HG02938 (cell line): ENCODE results near the gene XIRP1.

Experiments
- ATAC-seq: cut with Tn5 transposase; IDR thresholded peaks from one replicate; pipeline ENCODE4 v1.9.1; 2021; ENCODE audit warnings: mild to moderate bottlenecking, moderate library complexity; ENCODE audit not compliant: unreplicated experiment

XIRP1 gene

DNA sequence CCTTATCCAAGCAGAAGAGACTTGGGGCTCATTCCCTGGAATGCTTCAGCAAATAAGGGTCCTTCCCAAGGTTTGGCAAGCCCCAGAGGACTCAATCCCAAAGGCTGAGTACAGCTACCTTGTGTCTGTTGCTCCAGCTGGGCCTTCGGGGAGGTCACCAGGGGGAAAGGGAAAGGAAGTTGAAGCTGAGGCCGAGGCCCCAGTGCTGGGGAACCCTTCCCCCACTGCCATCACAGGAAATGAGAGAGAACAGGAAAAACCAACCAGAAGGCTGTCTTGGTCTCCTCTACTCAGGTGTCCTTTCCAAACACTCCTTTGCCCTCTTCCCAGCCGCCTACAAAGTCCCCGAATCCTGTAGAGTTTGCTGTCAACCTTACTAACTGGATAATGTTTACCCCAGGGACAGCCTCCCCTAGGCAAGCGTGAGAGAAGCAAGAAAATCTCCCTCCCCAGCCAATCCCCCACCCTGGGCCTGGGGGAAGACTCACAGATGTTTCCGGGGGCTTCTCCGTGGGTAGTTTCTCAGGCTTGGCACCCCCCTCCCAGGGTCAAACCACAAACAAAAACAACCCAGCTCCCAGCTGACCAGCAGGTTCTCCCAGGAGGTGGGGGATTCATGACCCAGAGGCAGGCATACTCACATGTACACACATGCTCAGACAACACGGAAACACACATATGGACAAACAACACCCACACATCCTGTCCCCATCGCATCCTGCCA lies 44.5 kb downstream of the XIRP1 start:
- peak; percentile 27 for ATAC-seq

DNA sequence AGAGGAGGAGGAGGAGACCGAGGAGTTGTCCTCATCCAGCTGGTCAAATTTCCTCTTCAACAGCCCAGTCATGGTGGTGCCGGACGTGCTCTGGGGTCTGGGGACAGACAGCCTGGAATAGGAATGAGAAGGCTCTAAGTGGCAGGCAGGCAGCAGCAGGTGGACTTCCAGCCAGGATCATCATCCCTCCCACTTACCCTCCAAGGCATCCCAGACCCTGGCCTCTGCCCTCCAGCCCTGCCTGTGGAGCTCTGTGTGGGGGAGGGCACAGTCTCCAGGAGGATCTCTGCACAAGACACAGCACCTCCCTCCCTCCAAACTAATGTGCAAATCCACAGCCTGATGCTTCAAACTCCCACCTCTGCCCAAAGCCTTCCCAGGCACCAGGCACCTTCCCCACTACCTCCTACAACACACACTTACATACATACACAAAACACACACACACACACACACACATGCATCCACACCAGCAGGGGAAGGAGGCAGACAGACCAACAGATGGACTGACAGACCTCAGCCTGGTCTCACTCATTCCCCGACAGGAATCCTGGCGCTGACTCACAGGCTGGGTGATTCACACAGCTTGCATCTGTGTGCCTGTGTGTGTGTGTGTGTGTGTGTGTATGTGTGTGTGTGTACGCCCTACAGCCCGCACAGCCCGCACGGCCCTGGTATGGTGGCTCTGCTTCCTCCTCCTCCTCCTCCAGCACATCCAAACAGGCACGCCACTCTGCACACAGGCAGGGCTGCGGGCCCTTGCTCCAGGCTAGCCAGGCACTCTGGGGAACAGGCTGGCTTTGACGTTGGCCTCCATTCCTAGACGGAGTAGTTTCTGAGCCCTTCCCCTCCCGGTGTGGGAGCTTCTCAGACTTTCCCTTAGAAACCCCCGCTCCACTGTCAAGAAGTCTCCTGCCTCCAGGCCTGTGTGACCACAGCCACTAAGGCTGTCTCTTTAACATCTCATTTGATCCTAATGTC lies 45.5 kb downstream of the XIRP1 start:
- no peak for ATAC-seq

DNA sequence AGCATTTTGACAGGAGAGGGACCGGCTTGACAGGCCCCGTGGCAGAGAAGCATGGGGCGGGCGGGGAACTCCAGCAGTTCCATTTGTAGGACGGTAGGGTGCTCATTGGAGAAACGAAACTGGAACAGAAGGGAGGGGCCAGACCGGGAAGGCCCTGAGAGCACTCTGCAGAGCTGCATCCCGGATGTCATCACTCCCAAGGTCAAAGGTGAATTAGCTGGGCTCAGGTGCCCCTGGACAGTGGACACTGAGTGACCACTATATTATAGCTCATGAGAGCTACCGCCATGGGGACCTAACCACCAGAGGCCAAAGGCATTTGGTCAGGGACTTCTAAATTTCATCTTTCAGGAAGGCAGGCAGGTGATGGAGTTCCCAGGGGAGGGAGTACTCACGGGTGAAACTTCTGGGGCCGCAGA lies 46.3 kb downstream of the XIRP1 start:
- ATAC-seq = no peak

DNA sequence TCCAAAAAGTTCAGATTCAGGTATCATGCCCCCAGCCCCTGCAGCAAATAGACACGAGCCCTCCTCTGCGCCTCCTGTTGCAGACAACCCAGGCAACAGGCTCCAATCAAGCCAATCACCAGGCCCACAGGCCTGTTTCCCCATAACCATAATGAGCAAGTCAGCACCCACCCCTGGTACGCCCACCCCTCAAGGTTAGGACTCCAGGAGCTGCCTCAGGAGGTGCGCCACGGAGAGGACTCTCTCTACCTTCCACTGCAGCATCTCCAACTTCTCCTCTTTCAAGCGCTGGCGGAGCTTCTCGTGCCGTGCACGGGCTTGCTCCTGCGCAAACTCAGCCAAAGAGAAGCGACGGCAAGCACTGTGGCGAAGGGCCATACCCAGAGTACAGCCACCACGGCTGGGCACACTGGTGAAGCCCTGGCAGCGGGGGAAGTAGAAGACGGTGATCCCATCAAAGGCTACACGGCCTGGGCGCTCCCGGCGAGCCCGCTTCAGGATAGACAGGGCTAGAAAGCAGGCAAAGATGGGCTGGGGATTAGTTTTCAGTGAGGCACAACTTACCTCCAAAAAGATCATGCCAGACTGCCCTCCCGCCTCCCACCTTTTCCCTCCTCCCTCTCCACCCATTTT lies 47.5 kb downstream of the XIRP1 start:
- no peak for ATAC-seq

DNA sequence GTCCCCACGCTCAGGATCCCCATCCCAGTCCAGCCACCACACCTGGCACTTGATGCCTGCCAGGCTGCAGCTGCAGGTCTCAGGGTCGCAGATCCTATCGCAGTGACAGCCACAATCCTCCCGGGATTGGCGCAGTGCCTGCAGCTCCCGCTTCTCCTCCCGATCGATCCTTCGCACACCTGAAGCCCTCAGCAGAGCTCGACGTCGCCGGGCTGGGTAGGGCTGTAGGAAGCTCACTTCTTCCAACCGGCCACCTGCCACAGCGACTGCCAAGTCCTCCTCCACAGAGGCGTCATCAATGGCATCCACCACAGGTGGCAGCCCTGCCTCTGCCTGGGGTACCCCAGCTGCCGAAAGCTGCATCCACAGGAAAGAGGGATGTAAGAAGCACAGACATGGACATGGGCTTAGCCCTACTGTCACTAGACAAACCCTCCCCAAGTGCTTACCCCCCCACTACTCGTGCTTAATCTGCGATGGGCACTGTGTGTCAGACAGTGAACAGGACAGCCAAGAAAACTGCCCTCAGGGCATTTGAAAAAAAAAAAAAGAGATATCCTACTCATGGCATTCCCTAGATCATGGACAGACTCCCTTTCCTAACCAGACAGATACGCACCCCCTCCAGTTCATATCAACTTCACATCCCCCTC lies 48.2 kb downstream of the XIRP1 start:
- no peak for ATAC-seq

DNA sequence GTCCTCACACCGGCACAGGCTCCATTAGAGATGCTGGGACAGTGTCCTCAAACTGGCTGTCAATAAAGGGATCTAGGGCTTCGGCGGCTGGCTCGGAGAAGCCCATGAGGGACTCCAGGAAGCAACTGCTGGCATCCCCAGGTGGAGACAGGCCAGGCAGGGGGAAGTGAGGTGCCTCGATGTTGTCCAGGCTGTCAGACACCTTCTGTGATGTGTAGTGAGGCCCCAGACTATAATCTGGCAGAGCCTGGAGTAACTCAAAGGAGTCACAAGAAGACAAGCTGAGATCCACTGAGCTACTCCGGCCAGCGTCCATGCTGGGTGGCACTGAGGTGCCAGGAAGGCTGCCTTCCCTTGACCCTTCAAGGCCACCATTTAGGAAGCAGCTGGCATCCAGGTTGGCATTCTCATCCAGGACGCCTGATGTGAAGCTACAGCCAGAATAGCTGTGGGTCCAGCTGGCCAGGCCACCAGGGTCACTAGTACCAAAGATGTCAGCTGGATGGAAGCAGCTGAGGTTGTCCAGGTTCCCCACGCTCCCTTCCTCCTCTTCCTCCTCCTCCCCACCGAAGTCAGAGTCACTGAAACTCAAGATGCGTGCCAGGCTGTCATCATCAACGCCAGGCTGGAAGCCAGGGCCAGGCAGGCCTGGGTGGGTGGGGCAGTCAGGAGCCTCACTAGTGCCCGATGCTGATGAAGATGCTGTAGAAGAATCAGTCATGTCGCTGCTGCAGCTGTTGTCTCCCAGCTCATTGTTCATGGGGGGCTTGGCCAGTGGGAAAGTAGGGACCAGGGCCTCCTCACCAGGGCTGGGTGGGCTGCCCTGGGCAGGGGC lies 49.1 kb downstream of the XIRP1 start:
- ATAC-seq = no peak

DNA sequence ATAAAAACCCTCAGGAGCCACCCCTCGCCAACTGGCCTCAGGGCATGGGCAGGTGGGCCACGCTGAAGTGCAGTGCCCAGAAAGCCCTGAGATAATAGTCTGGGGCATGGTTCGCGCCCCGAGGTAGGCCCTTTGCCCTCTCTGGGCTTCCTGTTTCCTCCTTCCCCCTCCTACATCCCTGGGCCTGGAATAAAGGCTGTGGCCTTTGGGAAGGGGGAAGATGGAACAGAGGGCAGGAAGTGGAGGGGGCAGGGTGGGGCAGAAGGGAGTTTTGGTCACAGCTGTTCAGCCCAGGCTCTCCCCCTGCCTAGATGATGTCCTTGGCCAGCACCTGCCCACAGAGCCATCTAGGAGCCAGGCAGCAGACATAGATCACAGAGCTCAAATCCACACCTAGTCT lies 50.3 kb downstream of the XIRP1 start:
- ATAC-seq = no peak

DNA sequence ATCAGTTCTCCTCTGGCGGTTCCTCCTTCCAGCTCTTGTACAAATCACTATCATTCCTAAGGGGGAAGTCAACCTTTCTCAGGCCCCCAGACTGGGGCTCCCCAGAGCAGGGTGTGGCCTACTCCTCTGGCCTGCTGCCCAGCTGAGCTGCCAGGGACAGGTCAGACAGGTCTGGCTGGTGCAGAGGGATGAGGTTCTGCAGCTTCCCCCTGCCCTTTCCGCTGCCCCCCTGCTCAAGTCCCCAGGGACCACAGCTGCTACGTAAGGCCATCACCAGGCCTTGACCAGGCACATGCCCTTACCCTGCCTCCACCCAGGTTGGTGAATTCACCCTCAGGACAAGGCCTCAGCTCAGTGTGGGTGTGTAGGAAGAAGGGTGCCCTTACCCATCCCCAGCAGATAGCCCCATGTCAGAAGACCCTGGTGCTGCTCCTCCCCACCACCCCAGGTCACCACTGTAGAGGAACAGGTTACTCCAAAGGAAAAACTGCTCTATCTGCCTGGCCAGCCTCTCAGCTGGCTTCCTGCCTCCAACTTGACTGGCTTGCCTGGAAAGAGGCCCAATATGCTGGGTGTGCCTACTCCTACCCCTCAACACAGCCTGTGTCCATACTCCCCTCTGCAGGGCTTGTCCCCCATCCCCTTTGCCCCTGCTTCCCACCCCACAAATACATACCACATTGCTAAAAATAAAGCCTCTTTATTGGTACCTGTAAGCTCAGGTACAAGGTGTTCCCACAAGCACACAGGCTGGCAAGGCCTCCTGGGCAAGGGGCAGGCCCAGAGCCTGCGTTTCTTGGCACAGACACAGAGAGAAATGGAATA lies 51.0 kb downstream of the XIRP1 start:
- no peak for ATAC-seq

DNA sequence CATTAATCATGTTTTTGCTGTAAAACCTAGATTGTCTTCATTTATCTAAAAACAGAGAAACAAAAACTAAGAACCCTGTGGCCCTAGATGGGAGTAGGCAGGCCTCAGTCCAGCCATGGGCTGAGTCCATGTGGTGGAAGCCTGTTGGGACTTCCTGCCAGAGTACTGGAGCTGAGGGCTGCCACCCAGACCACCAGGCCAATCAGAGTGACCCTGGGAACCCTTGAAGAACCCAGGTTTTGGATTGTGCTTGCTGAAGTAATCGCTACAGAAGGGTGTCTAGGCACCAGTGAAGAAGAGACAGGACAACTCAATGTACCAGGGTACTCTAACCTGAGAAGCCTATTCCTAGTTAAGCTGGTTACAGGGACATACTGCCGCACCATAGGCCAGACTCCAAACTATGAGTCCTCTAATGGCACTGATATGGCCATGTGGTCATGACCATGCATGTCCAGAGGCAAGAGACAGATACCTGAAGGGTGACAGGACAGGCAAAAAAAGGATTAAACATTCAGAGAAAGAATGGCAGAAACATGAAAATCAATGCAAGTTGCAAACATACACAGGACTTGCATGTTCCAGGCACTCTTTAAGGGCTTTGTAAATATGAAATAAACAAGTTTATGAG lies 51.9 kb downstream of the XIRP1 start:
- no peak for ATAC-seq

DNA sequence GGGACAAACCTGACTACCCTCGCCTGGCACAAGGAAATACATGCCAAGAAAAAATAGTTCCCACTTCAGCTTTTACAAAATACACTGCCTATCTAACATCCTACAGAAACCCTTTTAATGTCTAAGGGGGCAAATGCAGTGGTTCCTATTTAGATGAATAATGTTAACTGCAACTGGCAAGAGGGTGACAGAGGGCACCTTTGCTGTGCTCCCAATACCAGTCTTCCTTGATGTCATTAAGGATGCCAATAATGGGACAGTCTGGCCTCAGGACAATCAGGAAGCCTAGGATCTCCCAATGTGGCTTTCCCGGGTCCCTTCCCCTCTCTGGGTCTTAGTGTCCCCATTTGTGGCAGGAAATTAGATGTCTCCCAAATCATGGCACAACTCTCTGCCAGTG lies 53.0 kb downstream of the XIRP1 start:
- ATAC-seq = no peak

DNA sequence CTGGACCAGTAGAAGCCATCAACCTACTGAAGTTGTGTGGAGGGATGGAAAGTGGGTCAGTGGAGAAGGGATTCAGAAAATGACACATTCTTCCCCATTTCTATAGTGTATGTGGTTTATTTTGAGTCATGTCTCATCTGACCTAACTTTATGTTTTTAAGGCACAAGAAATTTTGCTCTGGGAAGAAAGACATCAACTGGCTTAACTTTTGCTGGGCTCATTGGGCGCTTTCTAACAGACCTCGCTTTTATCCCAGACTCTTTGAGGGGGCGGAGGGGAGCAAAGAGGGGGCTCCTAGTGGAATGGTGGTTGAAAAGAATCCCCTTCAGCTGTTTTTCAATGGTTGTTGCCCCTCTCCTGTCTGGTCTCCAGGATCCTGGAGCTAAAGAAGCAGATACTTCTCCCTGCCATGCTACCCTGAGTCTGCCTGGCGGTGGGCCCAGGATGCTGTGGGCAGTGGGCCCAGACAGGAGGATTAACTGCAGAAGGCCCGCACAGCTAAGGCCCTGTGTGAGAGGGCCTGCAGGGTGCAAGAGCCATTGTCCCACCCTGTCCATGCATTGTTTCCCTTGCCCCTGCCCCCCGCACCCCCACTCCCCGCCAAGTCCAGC lies 53.5 kb downstream of the XIRP1 start:
- ATAC-seq = no peak

DNA sequence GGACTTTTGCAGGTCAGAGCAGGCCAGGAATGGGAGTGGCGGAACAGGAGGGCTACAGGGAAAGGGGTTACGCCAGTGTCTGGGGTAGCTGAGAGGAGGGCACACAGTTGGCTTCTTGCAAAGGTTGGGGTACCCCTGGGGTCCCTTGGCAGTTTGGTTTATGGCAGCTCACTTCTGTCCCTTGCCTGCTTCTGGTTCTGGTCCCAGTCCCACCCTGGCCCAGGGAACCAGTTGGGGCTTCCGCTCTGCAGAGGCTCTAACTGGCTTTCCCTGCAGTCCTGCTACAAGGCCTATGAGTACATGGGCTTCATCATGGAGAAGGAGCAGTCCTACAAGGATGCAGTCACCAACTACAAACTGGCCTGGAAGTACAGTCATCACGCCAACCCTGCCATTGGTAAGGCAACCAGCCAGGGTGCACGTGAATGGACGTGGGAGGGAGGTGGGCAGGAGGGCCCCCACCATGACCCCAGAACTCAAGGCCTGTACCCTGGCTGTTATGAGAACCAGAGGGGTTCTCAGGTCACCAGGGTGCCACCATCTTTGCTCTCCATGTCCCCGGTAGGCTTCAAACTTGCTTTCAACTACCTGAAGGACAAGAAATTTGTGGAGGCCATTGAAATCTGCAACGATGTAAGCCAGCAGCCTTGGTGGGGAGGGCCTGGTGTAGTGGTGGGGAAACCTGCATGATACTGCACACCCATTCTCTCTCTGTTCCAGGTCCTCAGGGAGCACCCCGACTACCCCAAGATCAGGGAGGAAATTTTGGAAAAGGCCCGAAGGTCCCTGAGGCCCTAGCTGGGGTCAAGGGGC lies 54.2 kb downstream of the XIRP1 start:
- ATAC-seq = no peak

DNA sequence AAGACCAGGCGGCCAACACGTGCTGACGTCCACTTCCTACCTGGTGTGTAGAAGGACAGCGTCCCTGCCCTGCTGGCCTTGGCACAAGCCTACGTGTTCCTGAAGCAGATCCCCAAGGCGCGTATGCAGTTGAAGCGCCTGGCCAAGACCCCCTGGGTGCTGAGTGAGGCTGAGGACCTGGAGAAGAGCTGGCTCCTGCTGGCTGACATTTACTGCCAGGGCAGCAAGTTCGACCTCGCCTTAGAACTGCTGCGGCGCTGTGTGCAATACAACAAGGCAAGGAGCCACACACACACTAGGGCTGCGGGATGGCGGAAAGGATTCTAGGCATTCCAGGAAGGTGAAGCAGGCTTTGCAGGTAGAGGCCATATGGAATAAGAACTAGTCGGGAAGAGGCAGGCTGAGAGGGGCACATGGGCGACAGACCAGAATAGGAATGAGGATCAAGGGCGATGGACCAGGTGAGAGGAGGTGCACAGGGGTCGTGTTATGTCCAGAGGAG lies 54.9 kb downstream of the XIRP1 start:
- ATAC-seq = no peak

DNA sequence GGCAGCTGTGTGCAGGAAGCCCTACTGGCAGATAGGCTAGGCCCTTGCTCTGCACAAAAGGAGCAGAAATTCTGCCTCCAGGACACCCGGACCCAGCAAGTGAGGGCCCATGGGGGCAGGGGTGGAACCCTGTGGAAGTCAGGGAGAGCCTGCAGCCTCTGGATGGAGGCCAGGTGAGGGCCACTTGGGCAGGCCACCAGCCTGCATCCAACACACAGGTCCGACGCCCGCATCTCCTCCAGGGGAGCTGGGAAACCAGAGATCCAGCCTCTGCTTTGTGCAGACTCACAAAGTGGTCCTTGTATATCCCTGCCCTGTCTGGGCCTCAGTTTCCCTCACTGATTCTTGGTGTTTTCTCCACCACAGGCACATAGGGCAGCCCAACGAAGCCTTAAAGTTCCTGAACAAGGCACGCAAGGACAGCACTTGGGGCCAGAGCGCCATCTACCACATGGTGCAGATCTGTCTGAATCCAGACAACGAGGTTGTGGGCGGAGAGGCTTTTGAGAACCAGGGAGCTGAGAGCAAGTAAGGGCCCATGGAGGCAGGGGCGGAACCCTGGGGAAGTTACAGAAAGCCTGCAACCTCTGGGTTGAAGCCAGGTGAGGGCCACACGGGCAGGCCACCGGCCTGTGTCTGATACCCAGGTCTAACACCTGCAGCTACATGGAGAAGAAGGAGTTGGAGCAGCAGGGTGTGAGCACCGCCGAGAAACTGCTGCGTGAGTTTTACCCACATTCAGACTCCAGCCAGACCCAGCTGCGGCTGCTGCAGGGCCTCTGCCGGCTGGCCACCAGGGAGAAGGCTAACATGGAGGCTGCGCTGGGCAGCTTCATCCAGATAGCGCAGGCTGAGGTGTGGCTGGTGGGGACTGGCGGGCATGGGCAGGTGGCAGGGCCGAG lies 55.6 kb downstream of the XIRP1 start:
- no peak for ATAC-seq

DNA sequence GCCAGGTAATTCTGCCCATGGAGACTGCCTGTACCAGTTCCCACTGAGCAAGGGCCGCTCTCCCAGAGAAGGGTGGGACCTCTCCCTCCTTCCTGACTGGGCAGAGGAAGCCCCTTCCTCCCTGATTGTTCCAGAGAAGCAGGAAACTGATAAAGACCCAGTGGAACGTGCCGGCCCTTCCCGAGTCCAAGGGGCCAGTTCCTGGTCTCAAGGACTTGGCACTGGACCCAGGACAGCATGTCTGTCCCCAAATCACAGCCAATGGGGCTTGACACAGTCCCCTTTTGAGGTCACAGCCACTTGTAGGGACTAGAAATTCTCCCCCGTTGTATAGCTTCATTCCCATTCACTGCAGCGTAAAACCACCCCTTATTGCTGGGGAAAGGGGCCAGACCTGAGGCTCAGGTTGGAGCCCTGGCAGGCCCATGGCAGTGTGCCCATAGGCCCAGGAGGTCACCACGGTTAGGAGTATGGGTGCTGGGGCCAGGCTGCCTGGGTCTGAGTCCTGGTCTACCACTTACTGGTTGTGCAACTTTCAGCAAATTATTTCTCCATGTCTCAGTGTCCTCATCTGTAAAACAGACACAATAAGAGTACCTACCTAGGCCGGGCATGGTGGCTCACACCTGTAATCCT lies 57.1 kb downstream of the XIRP1 start:
- no peak for ATAC-seq

DNA sequence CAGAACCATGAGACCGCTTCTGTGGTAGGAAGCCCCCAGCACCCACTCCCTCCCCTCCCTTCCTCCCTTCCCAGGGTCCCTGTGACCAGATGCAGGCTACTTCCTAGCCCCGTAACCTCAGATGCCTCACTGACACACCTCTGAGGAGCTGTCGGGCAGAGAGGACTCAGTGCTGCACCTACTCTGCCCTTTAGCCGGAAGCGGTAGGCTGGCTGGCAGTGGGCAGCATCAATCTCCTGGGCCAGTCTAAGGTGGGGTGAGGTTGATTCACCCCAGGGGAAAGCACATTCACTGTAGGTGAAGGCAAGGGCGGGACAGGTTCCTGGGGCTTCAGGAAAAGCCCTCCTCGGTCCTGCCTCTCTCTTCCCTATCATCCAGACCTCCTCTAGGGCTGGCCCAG lies 58.1 kb downstream of the XIRP1 start:
- no peak for ATAC-seq
